ENCODE data around the gene PPP2R3B.

Gene PPP2R3B

DNA sequence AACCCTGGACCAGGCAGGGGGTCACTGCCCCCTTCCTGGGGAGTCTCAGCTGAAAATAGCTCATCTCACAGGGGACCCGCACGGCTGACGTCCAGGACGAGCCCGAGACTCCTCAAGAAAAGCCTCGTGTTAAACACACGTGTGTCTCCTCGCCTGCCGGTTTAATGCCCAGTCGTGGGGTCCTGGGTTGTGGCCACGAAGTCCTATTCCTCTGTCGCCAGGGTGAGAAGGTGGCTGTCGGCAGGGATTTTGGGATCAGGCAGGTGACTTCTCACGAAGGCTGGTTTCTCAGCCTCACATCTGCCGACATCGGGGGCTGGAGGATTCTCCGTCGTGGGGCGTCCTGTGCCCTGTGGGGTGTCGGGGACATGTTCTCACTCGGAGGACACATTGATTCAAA, 44.3 kb upstream of the PPP2R3B start:
- H3K9me3 ChIP-seq: no peaks in the 10 kb centered on the region
- TF ChIP-seq, protein P1, sequence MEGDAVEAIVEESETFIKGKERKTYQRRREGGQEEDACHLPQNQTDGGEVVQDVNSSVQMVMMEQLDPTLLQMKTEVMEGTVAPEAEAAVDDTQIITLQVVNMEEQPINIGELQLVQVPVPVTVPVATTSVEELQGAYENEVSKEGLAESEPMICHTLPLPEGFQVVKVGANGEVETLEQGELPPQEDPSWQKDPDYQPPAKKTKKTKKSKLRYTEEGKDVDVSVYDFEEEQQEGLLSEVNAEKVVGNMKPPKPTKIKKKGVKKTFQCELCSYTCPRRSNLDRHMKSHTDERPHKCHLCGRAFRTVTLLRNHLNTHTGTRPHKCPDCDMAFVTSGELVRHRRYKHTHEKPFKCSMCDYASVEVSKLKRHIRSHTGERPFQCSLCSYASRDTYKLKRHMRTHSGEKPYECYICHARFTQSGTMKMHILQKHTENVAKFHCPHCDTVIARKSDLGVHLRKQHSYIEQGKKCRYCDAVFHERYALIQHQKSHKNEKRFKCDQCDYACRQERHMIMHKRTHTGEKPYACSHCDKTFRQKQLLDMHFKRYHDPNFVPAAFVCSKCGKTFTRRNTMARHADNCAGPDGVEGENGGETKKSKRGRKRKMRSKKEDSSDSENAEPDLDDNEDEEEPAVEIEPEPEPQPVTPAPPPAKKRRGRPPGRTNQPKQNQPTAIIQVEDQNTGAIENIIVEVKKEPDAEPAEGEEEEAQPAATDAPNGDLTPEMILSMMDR (IDR thresholded peaks at IDR 0.05; ENCODE audit: low read depth, low read length): no peak
- H3K27me3 ChIP-seq: no peaks in the 10 kb centered on the region
- no peak for DNase-seq
- no peaks in the 10 kb centered on the region for H3K4me1 ChIP-seq
- no peak overlapping the region for H3K4me3 ChIP-seq (ENCODE audit: low read depth, low read length)
- H3K36me3 ChIP-seq: no peaks in the 10 kb centered on the region

DNA sequence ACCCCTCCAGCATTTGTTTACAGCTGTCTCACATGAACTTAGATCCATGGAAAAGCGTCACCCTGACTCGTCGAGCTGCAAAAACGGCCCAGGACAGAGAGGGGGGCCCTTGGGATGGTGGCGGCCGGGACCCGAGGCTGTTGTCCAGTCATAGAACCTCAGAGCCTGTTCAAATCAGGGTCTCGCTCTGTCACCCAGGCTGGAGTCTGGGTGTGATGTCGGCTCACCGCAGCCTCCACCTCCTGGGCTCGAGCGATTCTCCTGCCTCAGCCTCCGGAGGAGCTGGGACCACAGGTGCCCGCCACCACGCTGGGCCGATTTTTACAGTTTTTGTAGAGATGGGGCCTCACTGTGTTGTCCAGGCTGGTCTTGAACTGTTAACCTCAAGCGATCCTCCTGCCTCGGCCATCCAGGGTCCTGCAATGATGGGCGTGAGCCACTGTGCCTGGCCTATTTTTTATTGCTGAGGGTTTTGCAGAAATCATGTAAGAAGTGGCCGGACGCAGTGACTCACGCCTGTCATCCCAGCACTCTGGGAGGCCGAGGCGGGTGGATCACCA, 42.6 kb upstream of the PPP2R3B start:
- Histone ChIP-seq H3K27me3 (no peaks in the 10 kb centered on the region), H3K4me3 (ENCODE audit: low read depth, low read length) (no peak overlapping the region), H3K4me1 (no peaks in the 10 kb centered on the region), H3K9me3 (no peaks in the 10 kb centered on the region), H3K36me3 (no peaks in the 10 kb centered on the region)
- DNase-seq: no peak
- TF ChIP-seq, protein P1 (IDR thresholded peaks at IDR 0.05; ENCODE audit: low read depth, low read length): no peak

DNA sequence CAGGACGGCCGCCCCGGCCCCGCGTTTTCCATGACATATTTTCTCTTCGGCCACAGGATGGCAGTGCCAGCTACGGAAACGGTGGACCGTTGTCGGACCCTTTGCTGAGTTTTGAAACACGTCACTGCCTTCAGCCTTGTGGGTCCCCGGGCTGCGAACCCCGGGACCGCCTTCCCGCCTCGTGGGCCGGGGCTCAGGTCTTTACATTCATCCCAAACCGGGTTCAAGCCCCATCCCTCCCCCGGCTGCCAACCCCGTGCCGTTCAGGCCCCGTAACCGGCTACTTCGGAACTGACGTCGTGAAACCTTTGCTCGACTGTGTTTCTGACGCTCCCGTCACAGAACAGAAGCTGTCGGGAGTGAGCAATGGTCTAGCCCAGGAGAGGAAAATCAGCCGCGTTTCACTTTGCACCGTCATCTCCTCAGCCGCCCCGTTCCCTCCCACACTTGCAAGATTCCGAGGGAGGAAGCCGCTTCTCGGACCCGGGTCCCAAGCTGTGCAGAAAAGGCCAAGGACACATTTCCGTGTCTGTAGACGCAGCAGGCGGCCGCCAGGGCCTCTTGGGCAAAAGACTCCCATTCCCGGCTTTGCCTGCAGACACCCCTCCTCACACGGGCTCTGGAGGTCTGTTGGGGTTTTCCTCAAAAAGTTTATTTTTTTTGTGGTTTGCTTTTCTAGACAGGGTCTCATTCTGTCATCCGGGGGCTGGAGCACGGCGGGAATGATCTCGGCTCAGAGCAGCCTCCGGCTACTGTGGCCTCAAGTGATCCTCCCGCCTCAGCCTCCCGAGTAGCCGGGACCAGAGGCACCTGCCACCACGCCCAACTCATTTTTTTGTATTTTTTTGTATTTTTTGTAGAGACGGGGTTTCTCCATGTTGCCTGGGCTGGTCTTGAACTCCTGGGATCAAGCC, 41.4 kb upstream of the PPP2R3B start:
- no peak overlapping the region for H3K4me3 ChIP-seq (ENCODE audit: low read depth, low read length)
- no peaks in the 10 kb centered on the region for H3K4me1 ChIP-seq
- H3K9me3 ChIP-seq: no peaks in the 10 kb centered on the region
- TF ChIP-seq, protein P1 (IDR thresholded peaks at IDR 0.05; ENCODE audit: low read depth, low read length): no peak
- no peaks in the 10 kb centered on the region for H3K27me3 ChIP-seq
- no peaks in the 10 kb centered on the region for H3K36me3 ChIP-seq
- DNase-seq: no peak

DNA sequence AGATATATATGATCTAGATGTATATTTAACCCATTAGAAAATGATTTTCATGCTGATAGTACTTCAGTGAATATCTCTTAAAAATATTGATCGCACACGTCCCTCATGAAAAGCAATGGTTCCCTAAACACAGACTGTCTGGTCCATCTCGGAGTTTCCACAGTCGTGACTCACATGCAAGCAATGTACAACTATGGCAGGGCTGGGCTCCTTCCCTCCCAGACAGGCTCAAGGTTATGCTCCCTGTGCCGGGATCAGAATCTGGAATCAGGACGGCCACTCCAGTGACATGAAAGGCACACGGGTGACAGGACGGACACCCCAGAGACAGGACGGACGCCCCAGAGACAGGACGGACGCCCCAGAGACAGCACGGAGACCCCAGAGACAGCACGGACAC, 40.2 kb upstream of the PPP2R3B start:
- no peaks in the 10 kb centered on the region for H3K27me3 ChIP-seq
- no peaks in the 10 kb centered on the region for H3K4me1 ChIP-seq
- TF ChIP-seq, protein P1 (IDR thresholded peaks at IDR 0.05; ENCODE audit: low read depth, low read length): no peak
- no peak for DNase-seq
- no peaks in the 10 kb centered on the region for H3K36me3 ChIP-seq
- no peaks in the 10 kb centered on the region for H3K9me3 ChIP-seq
- no peak overlapping the region for H3K4me3 ChIP-seq (ENCODE audit: low read depth, low read length)

DNA sequence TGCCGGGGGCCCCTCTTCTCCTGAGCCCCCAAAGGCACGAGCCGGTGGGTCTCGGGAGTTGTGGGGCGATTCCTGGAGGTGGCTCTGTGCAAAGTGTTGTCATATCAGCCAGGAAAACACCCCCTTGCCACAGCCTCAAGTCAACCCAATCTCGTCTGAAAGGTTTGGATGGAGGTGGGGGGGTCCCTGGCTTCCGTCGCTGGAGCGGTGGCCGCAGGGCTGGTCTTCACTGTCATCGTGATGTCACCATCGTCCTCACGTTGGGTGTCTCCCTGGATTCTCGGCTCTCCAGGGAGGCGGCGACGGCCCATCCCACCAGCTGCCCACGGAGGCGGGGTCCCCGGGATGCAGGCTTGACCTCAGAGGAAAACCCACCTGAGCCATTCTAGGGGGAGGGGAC, 38.3 kb upstream of the PPP2R3B start:
- no peaks in the 10 kb centered on the region for H3K27me3 ChIP-seq
- TF ChIP-seq, protein P1 (IDR thresholded peaks at IDR 0.05; ENCODE audit: low read depth, low read length): no peak
- no peak overlapping the region for H3K4me3 ChIP-seq (ENCODE audit: low read depth, low read length)
- H3K9me3 ChIP-seq: no peaks in the 10 kb centered on the region
- no peaks in the 10 kb centered on the region for H3K4me1 ChIP-seq
- DNase-seq: no peak
- H3K36me3 ChIP-seq: no peaks in the 10 kb centered on the region

Measured in BE2C (cell line).